Caco-2 (cell line): ENCODE data around the gene RALBP1. TPM values are rescaled to one million over a fixed set of nuclear protein-coding genes. Genes with fewer than 3 reads are reported as not detected.

Experiments used
- Bru-seq: library from RNA; stranded (reverse); fragments of 400-500 nt; gene quantifications from one replicate; lab custom pipeline; 2021; lab: Mats Ljungman, UMichigan
- BruChase-seq, 2 experiments: library from RNA; stranded (reverse); fragments of 400-500 nt; gene quantifications; one replicate each; lab custom pipeline; 2021; lab: Mats Ljungman, UMichigan
- BruUV-seq: library from RNA; stranded (reverse); fragments of 400-500 nt; replicated peaks from 2 replicates; lab custom pipeline; 2021; lab: Mats Ljungman, UMichigan
- CTCF ChIA-PET: fragments of 300-600 bp; sonication (Branson Sonifier 250); formaldehyde crosslinking; loops from one replicate; lab custom pipeline; 2022; ENCODE audit warnings: antibody characterized with exemption; lab: Charles Lee
- POLR2A ChIA-PET: fragments of 300-600 bp; sonication (Branson Sonifier 250); formaldehyde crosslinking; loops from one replicate; lab custom pipeline; 2022; ENCODE audit warnings: antibody characterized with exemption; lab: Charles Lee
- DNase-seq, 2 experiments: peaks; one replicate each; pipeline versions ENCODE4 v3.0.0 to v3.0.0-alpha.2; 2020 to 2022
- H3K27me3 ChIP-seq: replicated peaks from 2 replicates; pipeline ENCODE4 v1.6.0; 2011; ENCODE audit warnings: low read length; ENCODE audit not compliant: control insufficient read depth, insufficient read depth
- H3K36me3 ChIP-seq: 2 replicates; pipeline ENCODE4 v1.5.1; 2011; ENCODE audit warnings: low read length; ENCODE audit not compliant: control insufficient read depth, insufficient read depth
- H3K4me1 ChIP-seq: fragments of 250-450 bp; sonication (Bioruptor Pico); 2 replicates; pipeline ENCODE4 v1.5.1; 2020; ENCODE audit warnings: mild to moderate bottlenecking
- H3K4me3 ChIP-seq: 2 replicates; pipeline ENCODE4 v1.5.1; 2011; ENCODE audit warnings: low read depth, mild to moderate bottlenecking, control low read depth, low read length
- H3K9me3 ChIP-seq: fragments of 250-450 bp; sonication (Bioruptor Pico); 2 replicates; pipeline ENCODE4 v1.5.1; 2020; ENCODE audit warnings: mild to moderate bottlenecking, moderate library complexity
- H3K27ac Mint-ChIP-seq: one replicate; pipeline ENCODE4 v1.8.0; 2022; ENCODE audit warnings: mixed read lengths; ENCODE audit not compliant: unreplicated experiment
- H3K27me3 Mint-ChIP-seq: one replicate; pipeline ENCODE4 v1.8.0; 2022; ENCODE audit warnings: mixed read lengths; ENCODE audit not compliant: insufficient read depth, unreplicated experiment
- H3K36me3 Mint-ChIP-seq: one replicate; pipeline ENCODE4 v1.8.0; 2022; ENCODE audit warnings: mild to moderate bottlenecking, mixed read lengths; ENCODE audit not compliant: insufficient read depth, unreplicated experiment
- H3K4me1 Mint-ChIP-seq: one replicate; pipeline ENCODE4 v1.8.0; 2022; ENCODE audit warnings: low read depth, mixed read lengths; ENCODE audit not compliant: unreplicated experiment
- H3K4me3 Mint-ChIP-seq: one replicate; pipeline ENCODE4 v1.8.0; 2022; ENCODE audit warnings: mild to moderate bottlenecking, moderate library complexity, mixed read lengths; ENCODE audit not compliant: unreplicated experiment
- H3K9me3 Mint-ChIP-seq: one replicate; pipeline ENCODE4 v1.8.0; 2022; ENCODE audit warnings: mixed read lengths; ENCODE audit not compliant: unreplicated experiment
- intact Hi-C: fragments of 100-400 bp; cut with micrococcal nuclease; formaldehyde crosslinking; loops from one replicate; pipeline ENCODE4 v1.10.0; 2022; ENCODE audit not compliant: unreplicated experiment
- long read RNA-seq: library from polyadenylated mRNA; stranded (forward); transcript quantifications from one replicate; pipeline ENCODE4 v2.0.0, GENCODE V29; 2022
- total RNA-seq: library from RNA; stranded (reverse); gene quantifications from 2 replicates; pipeline ENCODE4 v1.2.3, GENCODE V29; 2022
- TF ChIP-seq, protein P1 (sequence below), 2 experiments: fragments of 200-600 bp in 1 of 2; IDR thresholded peaks; 1 replicate in 1 of 2; 2 replicates in 1 of 2; pipeline versions ENCODE4 v1.5.1 to v1.8.0; 2011 to 2022; ENCODE audit warnings: antibody characterized with exemption in 1 of 2, control low read depth in 1 of 2, inconsistent platforms in 1 of 2, low read depth in 1 of 2, low read length in 1 of 2, mild to moderate bottlenecking in 1 of 2, moderate library complexity in 1 of 2; ENCODE audit not compliant: insufficient read depth in 1 of 2, severe bottlenecking in 1 of 2, unreplicated experiment in 1 of 2

RALBP1 gene
- total RNA-seq (64.9 and 66.3 TPM in 2 replicates), Bru-seq, nascent RNA (percentile 81 among the genes with signal in this experiment), BruChase-seq, experiment 1, labeled RNA remaining after a 2-hour chase (percentile 82 among the genes with signal in this experiment), BruChase-seq, experiment 2, labeled RNA remaining after a 6-hour chase (percentile 88 among the genes with signal in this experiment)
- long read RNA-seq, full-length matches to known transcripts, result 120 of 156 reads
- long read RNA-seq, partial matches to known transcripts, result 18 of 156 reads
- long read RNA-seq, other reads (novel, unspliced or antisense), result 18 of 156 reads

DNA sequence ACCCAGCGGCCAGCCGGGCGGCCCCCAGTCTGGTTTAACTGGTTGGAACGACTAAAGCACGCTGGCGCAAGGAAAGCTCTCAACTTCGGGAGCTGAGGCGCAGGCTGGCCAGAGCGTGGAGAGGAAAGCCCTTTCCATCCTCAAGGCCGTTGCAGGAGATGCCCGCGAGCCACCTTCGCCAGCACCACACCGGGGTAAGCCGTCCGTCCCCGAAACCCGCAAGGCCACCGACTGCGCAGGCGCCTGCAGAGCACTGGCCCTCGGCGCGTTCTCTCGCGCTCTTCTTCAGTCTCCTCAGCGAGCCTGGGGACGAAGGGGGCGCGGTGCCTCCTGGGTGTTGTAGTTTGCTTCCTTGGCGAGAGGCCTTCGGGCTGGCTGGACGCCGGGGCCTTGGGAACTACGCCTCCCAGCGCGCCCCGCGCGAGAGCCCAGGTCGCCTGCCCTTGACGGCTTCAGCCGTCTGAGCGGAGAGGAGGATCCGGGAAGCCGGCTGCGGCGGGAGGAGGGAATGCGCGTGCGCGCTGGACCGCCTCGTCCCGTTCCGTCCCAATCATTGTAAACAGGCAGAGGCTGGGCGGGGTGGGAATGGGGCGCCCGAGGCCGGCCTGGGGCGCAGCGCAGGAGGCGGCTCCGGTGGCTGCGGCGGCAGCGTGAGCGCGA lies at the start of gene RALBP1:
RALBP1 (plus strand) TSS at position 531 of the 660 bp plus-strand sequence. CDS start 37,533 bp downstream, outside the sequence.
- peak within 1 kb of the TSS; percentile 84 for H3K4me3 ChIP-seq
- H3K4me1 ChIP-seq, result peaks cover 25% of the 10 kb centered on the region
- H3K9me3 ChIP-seq, result no peaks in the 10 kb centered on the region
- peak within 1 kb of the TSS; percentile 86 for H3K27ac Mint-ChIP-seq
- TF ChIP-seq, protein P1, sequence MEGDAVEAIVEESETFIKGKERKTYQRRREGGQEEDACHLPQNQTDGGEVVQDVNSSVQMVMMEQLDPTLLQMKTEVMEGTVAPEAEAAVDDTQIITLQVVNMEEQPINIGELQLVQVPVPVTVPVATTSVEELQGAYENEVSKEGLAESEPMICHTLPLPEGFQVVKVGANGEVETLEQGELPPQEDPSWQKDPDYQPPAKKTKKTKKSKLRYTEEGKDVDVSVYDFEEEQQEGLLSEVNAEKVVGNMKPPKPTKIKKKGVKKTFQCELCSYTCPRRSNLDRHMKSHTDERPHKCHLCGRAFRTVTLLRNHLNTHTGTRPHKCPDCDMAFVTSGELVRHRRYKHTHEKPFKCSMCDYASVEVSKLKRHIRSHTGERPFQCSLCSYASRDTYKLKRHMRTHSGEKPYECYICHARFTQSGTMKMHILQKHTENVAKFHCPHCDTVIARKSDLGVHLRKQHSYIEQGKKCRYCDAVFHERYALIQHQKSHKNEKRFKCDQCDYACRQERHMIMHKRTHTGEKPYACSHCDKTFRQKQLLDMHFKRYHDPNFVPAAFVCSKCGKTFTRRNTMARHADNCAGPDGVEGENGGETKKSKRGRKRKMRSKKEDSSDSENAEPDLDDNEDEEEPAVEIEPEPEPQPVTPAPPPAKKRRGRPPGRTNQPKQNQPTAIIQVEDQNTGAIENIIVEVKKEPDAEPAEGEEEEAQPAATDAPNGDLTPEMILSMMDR (IDR thresholded peaks at IDR 0.05; ENCODE audit: insufficient read depth in 1 of 2, low read depth in 1 of 2, low read length in 1 of 2, severe bottlenecking in 1 of 2, unreplicated experiment in 1 of 2), result no peak
- intact Hi-C loops, result loop anchor here (1.0 to 2.0 kb wide), 3 partner anchors 39 to 372 kb away; partner anchors contain the start of gene TWSG1
- DNase-seq, result peak; percentile 99 to 100
- peaks cover 14% of the 10 kb centered on the region for H3K9me3 Mint-ChIP-seq
- POLR2A ChIA-PET, result interaction anchor here (0.6 to 2.0 kb wide), 4 partner anchors 39 to 140 kb away, joined by 3 to 6 read pairs (median 3); partner anchors contain the start of gene TWSG1
- BruUV-seq, result no TSS peak
- peak within 1 kb of the TSS; percentile 75 for H3K4me3 Mint-ChIP-seq
- H3K27me3 Mint-ChIP-seq, result no peaks in the 10 kb centered on the region
- H3K36me3 ChIP-seq, result no peaks in the 10 kb centered on the region
- H3K36me3 Mint-ChIP-seq, result peaks cover 39% of the 10 kb centered on the region
- no peaks in the 10 kb centered on the region for H3K27me3 ChIP-seq
- CTCF ChIA-PET, result interaction anchor here (0.8 kb wide), 1 partner anchor 39 kb away, joined by 4 read pairs; no protein-coding TSS in a partner anchor
- H3K4me1 Mint-ChIP-seq, result peaks cover 40% of the 10 kb centered on the region

DNA sequence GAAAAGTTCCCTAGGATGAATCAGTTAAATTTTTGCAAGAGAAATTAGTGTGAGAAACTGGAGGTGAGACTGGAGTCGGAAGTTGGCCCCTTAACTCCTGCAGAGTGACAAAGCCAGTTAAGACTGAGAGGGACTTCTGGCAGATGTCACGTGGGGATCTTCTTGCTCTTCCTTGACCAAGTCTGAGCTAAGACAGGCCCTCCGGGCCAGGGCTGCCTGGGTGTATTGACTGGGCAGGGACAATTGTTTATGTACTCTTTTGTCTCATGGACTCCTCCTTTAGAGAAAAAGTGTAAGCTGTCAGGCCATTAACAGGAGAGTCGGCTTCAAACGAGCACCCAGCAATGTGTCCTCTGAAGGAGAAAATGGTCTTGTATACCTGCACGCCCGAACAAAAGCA lies 48.6 kb upstream of the RALBP1 start:
- Mint-ChIP-seq H3K36me3 (no peaks in the 10 kb centered on the region), H3K4me1 (no peaks in the 10 kb centered on the region), H3K27me3 (no peaks in the 10 kb centered on the region), H3K4me3 (no peak overlapping the region), H3K9me3 (peaks cover 7% of the 10 kb centered on the region), H3K27ac (no peak overlapping the region)
- Histone ChIP-seq H3K4me1 (no peaks in the 10 kb centered on the region), H3K27me3 (no peaks in the 10 kb centered on the region), H3K36me3 (no peaks in the 10 kb centered on the region), H3K4me3 (no peak overlapping the region), H3K9me3 (peaks cover 7% of the 10 kb centered on the region; the same call in 1 of the 2 replicates)
- TF ChIP-seq, protein P1 (IDR thresholded peaks at IDR 0.05; ENCODE audit: insufficient read depth in 1 of 2, low read depth in 1 of 2, low read length in 1 of 2, severe bottlenecking in 1 of 2, unreplicated experiment in 1 of 2), result no peak
- CTCF ChIA-PET, result no interaction called here
- no peak for DNase-seq
- intact Hi-C loops, result no loop called here
- no TSS peak for BruUV-seq
- POLR2A ChIA-PET, result no interaction called here

DNA sequence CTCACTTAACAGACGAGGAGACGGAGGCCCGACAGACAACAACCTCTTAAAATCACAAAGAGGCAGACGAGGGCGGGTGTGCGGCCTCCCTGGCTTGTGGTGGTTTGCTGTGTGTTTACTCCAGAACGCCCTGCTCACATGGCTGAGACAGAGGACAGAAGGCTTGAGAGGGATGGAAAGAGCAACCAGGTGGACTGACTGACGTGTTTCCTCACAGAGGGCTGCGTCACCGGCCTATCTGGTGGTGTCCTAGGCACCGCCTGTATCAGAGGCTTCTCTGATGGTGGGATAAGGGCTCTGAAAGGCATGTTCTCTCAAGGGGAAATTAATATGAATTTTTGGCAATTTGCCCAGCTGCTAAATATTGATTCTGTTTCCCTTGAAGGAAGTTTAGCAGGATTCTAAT lies 47.0 kb upstream of the RALBP1 start:
- Mint-ChIP-seq H3K36me3 (no peaks in the 10 kb centered on the region), H3K27ac (no peak overlapping the region), H3K9me3 (peaks cover 7% of the 10 kb centered on the region), H3K4me1 (no peaks in the 10 kb centered on the region), H3K27me3 (no peaks in the 10 kb centered on the region), H3K4me3 (no peak overlapping the region)
- no peak for DNase-seq
- Histone ChIP-seq H3K4me3 (no peak overlapping the region), H3K36me3 (no peaks in the 10 kb centered on the region), H3K9me3 (peaks cover 6% of the 10 kb centered on the region; the same call in 1 of the 2 replicates), H3K27me3 (no peaks in the 10 kb centered on the region), H3K4me1 (no peaks in the 10 kb centered on the region)
- TF ChIP-seq, protein P1 (IDR thresholded peaks at IDR 0.05; ENCODE audit: insufficient read depth in 1 of 2, low read depth in 1 of 2, low read length in 1 of 2, severe bottlenecking in 1 of 2, unreplicated experiment in 1 of 2), result no peak
- intact Hi-C loops, result no loop called here
- no TSS peak for BruUV-seq
- POLR2A ChIA-PET, result no interaction called here
- CTCF ChIA-PET, result no interaction called here
